K562 (cell line): ENCODE measurements around the gene ACY1. TPM values are rescaled to one million over a fixed set of nuclear protein-coding genes. Genes with fewer than 3 reads are reported as not detected.

Source experiments
- CTBP1 ChIP-seq: fragments of 450-650 bp; IDR thresholded peaks from 2 replicates; pipeline ENCODE4 v1.6.1; 2016; ENCODE audit warnings: borderline replicate concordance
- MLLT1 ChIP-seq, 2 experiments: fragments of 450-650 bp; IDR thresholded peaks; 2 replicates each; pipeline ENCODE4 v1.6.1; 2016
- NKRF ChIP-seq: fragments of 450-650 bp; IDR thresholded peaks from 2 replicates; pipeline ENCODE4 v1.6.1; 2016; ENCODE audit warnings: borderline replicate concordance
- REST ChIP-seq, 2 experiments: fragments of 450-650 bp; formaldehyde crosslinking in 1 of 2; IDR thresholded peaks; 2 replicates each; pipeline versions ENCODE4 v1.4.0 to v1.6.1; 2014 to 2020; ENCODE audit warnings: mild to moderate bottlenecking in 2 of 2, borderline replicate concordance in 1 of 2, low read depth in 1 of 2
- TFAP4 ChIP-seq: sonication (generic); formaldehyde crosslinking; IDR thresholded peaks from 2 replicates; pipeline ENCODE4 v1.8.0; 2022; ENCODE audit warnings: missing genetic modification reagents, mild to moderate bottlenecking, moderate library complexity, borderline replicate concordance
- ZBTB7A ChIP-seq: IDR thresholded peaks from 2 replicates; pipeline ENCODE4 v1.6.1; 2011; ENCODE audit warnings: low read depth, mild to moderate bottlenecking, low read length, moderate library complexity, borderline replicate concordance; ENCODE audit not compliant: control insufficient read depth
- ZC3H4 ChIP-seq: sonication (generic); formaldehyde crosslinking; IDR thresholded peaks from 2 replicates; pipeline ENCODE4 v1.9.0; 2021; ENCODE audit warnings: missing genetic modification reagents, borderline replicate concordance
- ZNF408 ChIP-seq: fragments of 250-450 bp; sonication (Bioruptor Pico); IDR thresholded peaks from 2 replicates; pipeline ENCODE4 v1.4.0; 2020; ENCODE audit warnings: low read depth, mild to moderate bottlenecking, moderate library complexity
- ZNF592 ChIP-seq: fragments of 450-650 bp; IDR thresholded peaks from 2 replicates; pipeline ENCODE4 v1.6.1; 2017; ENCODE audit warnings: antibody characterized with exemption, mild to moderate bottlenecking
- polyA plus RNA-seq, 8 experiments: library from polyadenylated mRNA; depleted of rRNA in 4 of 8; stranded (reverse) in 5 of 8; unstranded in 3 of 8; fragments of >200 nt; fragmentation: Nextera tagmentation in 2 of 8; fragmentation: Illumina TruSeq in 1 of 8; extraction: Ambion mirVana in 2 of 8; extraction: Trizol in 1 of 8; gene quantifications; 2 replicates each; pipeline versions ENCODE4 v1.2.1 to v1.2.3, GENCODE V29; 2011 to 2014; ENCODE audit warnings: inconsistent platforms in 1 of 8, missing spikeins in 1 of 8
- total RNA-seq, 7 experiments: library from RNA; depleted of rRNA in 6 of 7; stranded (reverse); fragments of >200 nt in 6 of 7; fragmentation: Illumina TruSeq in 2 of 7; extraction: Trizol in 2 of 7; gene quantifications; 2 replicates each; pipeline versions ENCODE4 v1.2.1 to v1.2.3, GENCODE V29; 2011 to 2021; ENCODE audit warnings: low replicate concordance in 1 of 7

ACY1 gene
- total and polyA plus RNA-seq, 9 of the 15 experiments (the other 6 are each of a cell fraction or from before 2014, with no cell fraction given): 70.7 to 195 (median 123) TPM

- TF ChIP-seq ZNF592: peak; percentile 65
- peak; percentile 69 for TF ChIP-seq TFAP4 (CRISPR knock-in tag)
- no peak for TF ChIP-seq ZC3H4 (CRISPR knock-in tag)
- TF ChIP-seq REST (IDR thresholded peaks at IDR 0.05; ENCODE audit: borderline replicate concordance): 0 out of 2 replicates have a peak, but pooled peaks have one; percentile 6
- no peak for TF ChIP-seq REST (CRISPR knock-in tag; IDR thresholded peaks at IDR 0.05; ENCODE audit: low read depth)
- TF ChIP-seq ZNF408: no peak
- peak; percentile 80; the same call in 1 of the 2 replicates for TF ChIP-seq NKRF
- no peak for TF ChIP-seq MLLT1 (IDR thresholded peaks at IDR 0.05)
- TF ChIP-seq ZBTB7A: peak; percentile 32; the same call in 1 of the 2 replicates
- TF ChIP-seq CTBP1: peak; percentile 38; the same call in 1 of the 2 replicates
Observed at GRCh38 chr3:51982352-51982837, 940 bp upstream of the ACY1 start (continued).
